SH-SY5Y (cell line): ENCODE measurements around the gene PER1.

Experiments used
- GATA2 ChIP-seq: IDR thresholded peaks from 2 replicates; pipeline ENCODE4 v1.6.1; 2011; ENCODE audit warnings: mild to moderate bottlenecking, low read depth, low read length
- GATA3 ChIP-seq: IDR thresholded peaks from 2 replicates; pipeline ENCODE4 v1.6.1; 2011; ENCODE audit warnings: low read depth, mild to moderate bottlenecking, low read length, moderate library complexity

- TF ChIP-seq GATA2 (no peak), GATA3 (no peak)
Measured at GRCh38 chr17:8176197-8176940, 24.2 kb upstream of the PER1 start, which contains the start of gene TMEM107.
